ENCODE data around the gene TTC28. TPM values are rescaled to one million over a fixed set of nuclear protein-coding genes. Genes with fewer than 3 reads are reported as not detected.

TTC28 gene
- total RNA-seq, 3 donors from 2014 or later = 9.6 to 32.3 (median 13.2) TPM

DNA sequence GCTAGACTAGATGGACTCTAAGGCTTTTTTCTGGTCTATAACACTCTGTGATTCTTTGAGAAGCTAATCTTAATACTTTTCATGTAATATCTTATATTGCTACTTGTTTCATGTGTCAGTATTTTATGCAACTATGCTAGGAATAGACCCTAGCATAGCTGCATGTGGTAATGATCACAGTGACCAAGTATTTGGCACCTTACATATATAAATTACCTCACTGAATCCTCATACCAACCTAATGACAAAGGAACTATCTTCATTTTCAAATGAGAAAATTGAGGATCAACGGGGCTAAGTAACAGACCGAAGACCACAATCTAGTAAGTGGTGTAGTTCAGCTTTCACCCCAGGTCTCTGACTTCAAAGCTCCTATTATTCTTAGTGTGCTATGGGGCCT lies 433.2 kb downstream of the TTC28 start:
- TF ChIP-seq, protein P1, sequence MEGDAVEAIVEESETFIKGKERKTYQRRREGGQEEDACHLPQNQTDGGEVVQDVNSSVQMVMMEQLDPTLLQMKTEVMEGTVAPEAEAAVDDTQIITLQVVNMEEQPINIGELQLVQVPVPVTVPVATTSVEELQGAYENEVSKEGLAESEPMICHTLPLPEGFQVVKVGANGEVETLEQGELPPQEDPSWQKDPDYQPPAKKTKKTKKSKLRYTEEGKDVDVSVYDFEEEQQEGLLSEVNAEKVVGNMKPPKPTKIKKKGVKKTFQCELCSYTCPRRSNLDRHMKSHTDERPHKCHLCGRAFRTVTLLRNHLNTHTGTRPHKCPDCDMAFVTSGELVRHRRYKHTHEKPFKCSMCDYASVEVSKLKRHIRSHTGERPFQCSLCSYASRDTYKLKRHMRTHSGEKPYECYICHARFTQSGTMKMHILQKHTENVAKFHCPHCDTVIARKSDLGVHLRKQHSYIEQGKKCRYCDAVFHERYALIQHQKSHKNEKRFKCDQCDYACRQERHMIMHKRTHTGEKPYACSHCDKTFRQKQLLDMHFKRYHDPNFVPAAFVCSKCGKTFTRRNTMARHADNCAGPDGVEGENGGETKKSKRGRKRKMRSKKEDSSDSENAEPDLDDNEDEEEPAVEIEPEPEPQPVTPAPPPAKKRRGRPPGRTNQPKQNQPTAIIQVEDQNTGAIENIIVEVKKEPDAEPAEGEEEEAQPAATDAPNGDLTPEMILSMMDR (IDR thresholded peaks at IDR 0.05) = no peak
- intact Hi-C loops (cut with DNase I, micrococcal nuclease) = no loop called here
- no peak for DNase-seq
- no peaks in the 10 kb centered on the region for H3K4me1 ChIP-seq (ENCODE audit: low read depth)
- no peaks in the 10 kb centered on the region for H3K36me3 ChIP-seq (ENCODE audit: low read depth)
- no peak for ATAC-seq
- no peak overlapping the region for H3K4me3 ChIP-seq
- no peaks in the 10 kb centered on the region for H3K9me3 ChIP-seq

DNA sequence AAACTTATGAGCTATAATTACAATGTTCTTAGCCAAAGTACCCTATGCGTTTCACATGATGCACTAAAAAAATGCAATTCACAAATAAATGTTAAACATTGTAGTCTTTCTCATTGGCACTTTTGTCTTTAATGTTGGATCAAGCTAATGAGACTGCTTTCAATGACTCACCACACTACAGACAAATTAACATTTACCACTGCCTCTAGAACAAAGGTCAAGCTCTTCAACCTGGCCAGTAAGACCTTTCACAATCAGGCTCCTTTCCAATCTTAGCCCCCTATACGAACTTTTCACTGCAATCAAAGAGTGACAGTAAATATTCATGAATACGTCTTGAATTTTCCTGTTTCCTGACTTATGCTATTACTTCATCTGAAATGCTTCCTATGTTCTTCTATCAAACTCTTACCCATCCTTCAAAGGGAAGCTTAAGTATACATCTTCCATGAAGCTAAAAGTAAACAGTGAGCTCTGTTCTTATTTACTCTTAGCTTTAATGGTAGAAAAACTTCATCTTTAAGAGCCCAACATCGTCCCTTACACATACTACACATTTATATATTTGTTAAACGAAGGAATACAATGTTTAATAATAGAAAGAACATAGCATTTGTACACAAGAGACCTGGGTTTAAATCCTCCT lies 433.9 kb downstream of the TTC28 start:
- H3K9me3 ChIP-seq = no peaks in the 10 kb centered on the region
- intact Hi-C loops (cut with DNase I, micrococcal nuclease) = no loop called here
- no peaks in the 10 kb centered on the region for H3K36me3 ChIP-seq (ENCODE audit: low read depth)
- no peaks in the 10 kb centered on the region for H3K4me1 ChIP-seq (ENCODE audit: low read depth)
- ATAC-seq (peak; percentile 51), DNase-seq (no peak)
- no peak overlapping the region for H3K4me3 ChIP-seq
- TF ChIP-seq, protein P1 (IDR thresholded peaks at IDR 0.05) = no peak

DNA sequence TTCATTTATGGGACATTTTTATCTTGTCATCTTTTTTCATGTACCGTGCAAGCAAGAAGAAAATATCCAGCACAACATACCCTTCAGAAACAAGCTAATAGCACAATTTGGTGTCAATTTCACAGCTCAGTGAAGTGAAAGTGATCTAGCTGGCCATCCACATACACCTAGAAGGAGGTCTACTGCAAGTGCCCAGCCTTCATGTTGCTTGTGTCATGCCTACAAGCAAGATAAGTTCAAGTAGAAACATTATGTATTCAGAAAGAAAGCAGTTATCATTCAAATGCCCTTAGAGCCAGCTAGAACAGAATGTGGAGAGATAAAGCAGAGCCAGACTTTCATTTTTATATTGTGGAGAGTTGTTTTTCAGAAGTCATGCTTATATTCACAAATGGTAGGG lies 434.9 kb downstream of the TTC28 start:
- DNase-seq (no peak), ATAC-seq (no peak)
- H3K4me3 ChIP-seq = no peak overlapping the region
- TF ChIP-seq, protein P1 (IDR thresholded peaks at IDR 0.05) = no peak
- no peaks in the 10 kb centered on the region for H3K36me3 ChIP-seq (ENCODE audit: low read depth)
- intact Hi-C loops (cut with DNase I, micrococcal nuclease) = no loop called here
- H3K9me3 ChIP-seq = no peaks in the 10 kb centered on the region
- no peaks in the 10 kb centered on the region for H3K4me1 ChIP-seq (ENCODE audit: low read depth)

DNA sequence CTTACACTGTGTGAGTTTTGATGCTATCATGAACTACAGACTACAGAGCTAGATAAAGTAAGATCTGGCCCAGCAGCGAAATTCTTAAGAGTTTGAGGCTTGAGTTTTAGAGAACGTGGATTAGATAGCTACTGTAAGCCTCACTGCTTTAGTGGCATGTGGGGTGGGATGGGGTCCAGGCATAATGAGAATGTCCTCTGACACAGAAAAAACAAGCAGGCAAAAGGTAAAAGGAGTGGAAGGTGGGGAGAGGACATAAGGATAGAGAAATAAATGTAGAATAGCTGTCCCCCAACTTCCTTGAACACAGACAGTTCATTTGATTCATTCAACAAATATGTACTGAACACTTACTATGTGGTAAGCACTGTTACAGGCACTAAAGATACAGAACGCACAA lies 436.1 kb downstream of the TTC28 start:
- H3K36me3 ChIP-seq (ENCODE audit: low read depth) = no peaks in the 10 kb centered on the region
- no peaks in the 10 kb centered on the region for H3K9me3 ChIP-seq
- DNase-seq = no peak
- H3K4me3 ChIP-seq = no peak overlapping the region
- ATAC-seq = no peak
- H3K4me1 ChIP-seq (ENCODE audit: low read depth) = no peaks in the 10 kb centered on the region
- TF ChIP-seq, protein P1 (IDR thresholded peaks at IDR 0.05) = no peak
- intact Hi-C loops (cut with DNase I, micrococcal nuclease) = no loop called here

DNA sequence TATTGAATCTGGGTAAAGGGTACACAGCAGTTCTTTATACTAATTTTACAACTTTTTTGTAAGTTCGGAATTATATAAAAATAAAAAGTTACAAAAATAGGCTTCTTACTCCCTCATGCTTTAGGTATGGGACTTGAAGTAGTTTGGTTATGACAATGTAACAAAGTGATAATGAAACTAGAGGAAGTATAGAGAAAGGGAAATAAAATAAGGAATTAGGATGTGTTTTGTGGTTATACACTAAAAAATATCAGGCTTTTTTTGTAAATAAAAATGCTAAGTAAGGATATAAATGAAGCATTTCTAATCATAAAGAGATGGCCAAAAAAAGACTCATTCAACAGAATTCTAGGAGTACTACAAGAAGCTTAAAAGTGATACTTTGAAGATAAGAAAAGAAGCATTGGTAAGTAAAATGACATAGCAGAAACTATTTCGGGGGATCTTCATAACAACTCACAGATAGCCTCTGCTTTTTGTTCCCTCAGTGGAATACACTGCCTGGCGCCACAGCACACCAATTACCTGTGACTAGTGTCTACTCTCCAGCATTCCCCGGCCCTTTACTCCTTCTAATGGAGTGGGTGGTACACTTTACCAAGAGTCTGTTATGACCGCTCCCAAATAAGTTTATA lies 437.9 kb downstream of the TTC28 start:
- Histone ChIP-seq H3K36me3 (ENCODE audit: low read depth) (no peaks in the 10 kb centered on the region), H3K4me1 (ENCODE audit: low read depth) (no peaks in the 10 kb centered on the region), H3K4me3 (no peak overlapping the region), H3K9me3 (no peaks in the 10 kb centered on the region)
- ATAC-seq = no peak
- no peak for DNase-seq
- TF ChIP-seq, protein P1 (IDR thresholded peaks at IDR 0.05) = no peak
- intact Hi-C loops (cut with DNase I, micrococcal nuclease) = no loop called here

Data from mucosa of descending colon (tissue), 3 donors.